HG03460 (cell line): ENCODE data around the gene TAOK2.

ENCODE experiments used
- ATAC-seq: cut with Tn5 transposase; IDR thresholded peaks from one replicate; pipeline ENCODE4 v1.9.1; 2021; ENCODE audit not compliant: unreplicated experiment

Gene TAOK2

GRCh38 chr16:29962344-29962994 is 11.2 kb upstream of the TAOK2 start:
- ATAC-seq = peak; percentile 5

GRCh38 chr16:29963021-29963743 is 10.5 kb upstream of the TAOK2 start:
- ATAC-seq = no peak

GRCh38 chr16:29968205-29968604 is 5.5 kb upstream of the TAOK2 start:
- no peak for ATAC-seq

- ATAC-seq = no peak
Measured at GRCh38 chr16:29971304-29971703, 2.4 kb upstream of the TAOK2 start.

GRCh38 chr16:29972500-29972899 is 1.2 kb upstream of the TAOK2 start:
- ATAC-seq = no peak

- ATAC-seq = no peak
Measured at GRCh38 chr16:29972992-29973383, 680 bp upstream of the TAOK2 start.

- no peak for ATAC-seq
Measured at GRCh38 chr16:29974291-29975133, 844 bp downstream of the TAOK2 start.

GRCh38 chr16:29975134-29975538 is 1.5 kb downstream of the TAOK2 start:
- no peak for ATAC-seq

GRCh38 chr16:29975811-29976511 is 2.3 kb downstream of the TAOK2 start:
- no peak for ATAC-seq

- ATAC-seq = no peak
Measured at GRCh38 chr16:29977063-29977825, 3.6 kb downstream of the TAOK2 start.

GRCh38 chr16:29978081-29978480 is 4.4 kb downstream of the TAOK2 start:
- ATAC-seq = no peak

GRCh38 chr16:29978564-29979270 is 5.0 kb downstream of the TAOK2 start:
- no peak for ATAC-seq

GRCh38 chr16:29982560-29983419 is 9.1 kb downstream of the TAOK2 start:
- ATAC-seq = no peak

- no peak for ATAC-seq
Measured at GRCh38 chr16:29983420-29984136, 9.9 kb downstream of the TAOK2 start.

GRCh38 chr16:29984137-29984763 is 10.6 kb downstream of the TAOK2 start:
- ATAC-seq = no peak

GRCh38 chr16:29984764-29985147 is 11.1 kb downstream of the TAOK2 start:
- ATAC-seq = no peak

- ATAC-seq = no peak
Measured at GRCh38 chr16:29985271-29985811, 11.7 kb downstream of the TAOK2 start.

- ATAC-seq = no peak
Measured at GRCh38 chr16:29986231-29986630, 12.6 kb downstream of the TAOK2 start.
